AG04450 (cell line): ENCODE measurements around the gene HMGN3. TPM values are rescaled to one million over a fixed set of nuclear protein-coding genes. Genes with fewer than 3 reads are reported as not detected.

Experiments used
- CTCF ChIA-PET: fragments of 300-600, 350-600 bp; formaldehyde crosslinking; extraction: SDS; loops from one replicate; lab custom pipeline; 2022; ENCODE audit warnings: antibody characterized with exemption, inconsistent platforms; lab: Charles Lee
- POLR2A ChIA-PET: fragments of 350-600 bp; formaldehyde crosslinking; extraction: SDS; loops from one replicate; lab custom pipeline; 2021; ENCODE audit warnings: antibody characterized with exemption, inconsistent platforms; lab: Yijun Ruan, JAX
- DNase-seq: peaks from one replicate; pipeline ENCODE4 v3.0.0-alpha.2; 2011; ENCODE audit warnings: low read depth, low spot score
- H3K27ac ChIP-seq: one replicate; pipeline ENCODE4 v1.5.1; 2012; ENCODE audit warnings: low read depth, low read length, control low read depth
- H3K27me3 ChIP-seq: one replicate; pipeline ENCODE4 v1.6.0; 2012; ENCODE audit warnings: low read length; ENCODE audit not compliant: control insufficient read depth, insufficient read depth
- H3K4me3 ChIP-seq: 2 replicates; pipeline ENCODE4 v1.5.1; 2011; ENCODE audit warnings: mild to moderate bottlenecking, low read depth, low read length, control low read depth
- H3K9me3 ChIP-seq: 2 replicates; pipeline ENCODE4 v1.5.1; 2012; ENCODE audit warnings: low read length; ENCODE audit not compliant: control insufficient read depth, insufficient read depth
- CTCF ChIP-seq: IDR thresholded peaks from 2 replicates; pipeline ENCODE4 v1.5.1; 2011; ENCODE audit warnings: low read depth, low read length, control low read depth, inconsistent platforms
- polyA plus RNA-seq: library from polyadenylated mRNA; depleted of rRNA; stranded (reverse); fragments of >200 nt; gene quantifications from 2 replicates; pipeline ENCODE4 v1.2.3, GENCODE V29; 2011

HMGN3 gene
- polyA plus RNA-seq, 1 experiment = 55.2 TPM

GRCh38 chr6:79240509-79240908 is 6.0 kb upstream of the HMGN3 start:
- H3K4me3 ChIP-seq = no peak overlapping the region
- ChIA-PET POLR2A (no interaction called here), CTCF (no interaction called here)
- TF ChIP-seq CTCF = no peak
- H3K27ac ChIP-seq = no peak overlapping the region
- no peak for DNase-seq
- peaks cover 5% of the 10 kb centered on the region for H3K27me3 ChIP-seq
- H3K9me3 ChIP-seq = no peaks in the 10 kb centered on the region

- Histone ChIP-seq H3K9me3 (no peaks in the 10 kb centered on the region), H3K27me3 (peaks cover 5% of the 10 kb centered on the region), H3K4me3 (no peak overlapping the region), H3K27ac (no peak overlapping the region)
- ChIA-PET CTCF (no interaction called here), POLR2A (no interaction called here)
- no peak for DNase-seq
- no peak for TF ChIP-seq CTCF
These were observed 5.2 kb upstream of the HMGN3 start for GRCh38 chr6:79239536-79240168.

- ChIA-PET POLR2A (no interaction called here), CTCF (no interaction called here)
- TF ChIP-seq CTCF = no peak
- DNase-seq = no peak
- H3K4me3 ChIP-seq = no peak overlapping the region
- no peak overlapping the region for H3K27ac ChIP-seq
- H3K9me3 ChIP-seq = no peaks in the 10 kb centered on the region
- peaks cover 5% of the 10 kb centered on the region for H3K27me3 ChIP-seq
These were observed 4.4 kb upstream of the HMGN3 start for GRCh38 chr6:79238919-79239318.

GRCh38 chr6:79236711-79237110 is 2.2 kb upstream of the HMGN3 start:
- no peak overlapping the region for H3K27ac ChIP-seq
- no peak for DNase-seq
- peaks cover 3% of the 10 kb centered on the region for H3K27me3 ChIP-seq
- ChIA-PET POLR2A (no interaction called here), CTCF (no interaction called here)
- no peaks in the 10 kb centered on the region for H3K9me3 ChIP-seq
- no peak for TF ChIP-seq CTCF
- H3K4me3 ChIP-seq = no peak overlapping the region

- POLR2A ChIA-PET = no interaction called here
These were observed 802 bp downstream of the HMGN3 start for GRCh38 chr6:79233611-79234149.

More at GRCh38 chr6:79233611-79234149, 802 bp downstream of the HMGN3 start:
- peak; percentile 53 for DNase-seq
- peak; percentile 30; the same call in 1 of the 2 replicates for TF ChIP-seq CTCF
- Histone ChIP-seq H3K9me3 (no peaks in the 10 kb centered on the region), H3K27ac (peak overlapping the region; percentile 53), H3K4me3 (peak overlapping the region; percentile 80), H3K27me3 (no peaks in the 10 kb centered on the region)
- CTCF ChIA-PET = interaction anchor here (1.0 kb wide), 1 partner anchor 10 kb away, joined by 3 read pairs; no protein-coding TSS in a partner anchor
